ENCODE results near the gene NPSR1.

NPSR1 gene

GRCh38 chr7:34677491-34677890 is 19.5 kb downstream of the NPSR1 start:
- TF ChIP-seq, protein P1, sequence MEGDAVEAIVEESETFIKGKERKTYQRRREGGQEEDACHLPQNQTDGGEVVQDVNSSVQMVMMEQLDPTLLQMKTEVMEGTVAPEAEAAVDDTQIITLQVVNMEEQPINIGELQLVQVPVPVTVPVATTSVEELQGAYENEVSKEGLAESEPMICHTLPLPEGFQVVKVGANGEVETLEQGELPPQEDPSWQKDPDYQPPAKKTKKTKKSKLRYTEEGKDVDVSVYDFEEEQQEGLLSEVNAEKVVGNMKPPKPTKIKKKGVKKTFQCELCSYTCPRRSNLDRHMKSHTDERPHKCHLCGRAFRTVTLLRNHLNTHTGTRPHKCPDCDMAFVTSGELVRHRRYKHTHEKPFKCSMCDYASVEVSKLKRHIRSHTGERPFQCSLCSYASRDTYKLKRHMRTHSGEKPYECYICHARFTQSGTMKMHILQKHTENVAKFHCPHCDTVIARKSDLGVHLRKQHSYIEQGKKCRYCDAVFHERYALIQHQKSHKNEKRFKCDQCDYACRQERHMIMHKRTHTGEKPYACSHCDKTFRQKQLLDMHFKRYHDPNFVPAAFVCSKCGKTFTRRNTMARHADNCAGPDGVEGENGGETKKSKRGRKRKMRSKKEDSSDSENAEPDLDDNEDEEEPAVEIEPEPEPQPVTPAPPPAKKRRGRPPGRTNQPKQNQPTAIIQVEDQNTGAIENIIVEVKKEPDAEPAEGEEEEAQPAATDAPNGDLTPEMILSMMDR (IDR thresholded peaks at IDR 0.05; ENCODE audit: low read depth, low read length, missing control alignments) = no peak
- H3K4me3 ChIP-seq (ENCODE audit: low read depth, low read length) = no peak overlapping the region
- DNase-seq = no peak
- no peak overlapping the region for H3K27ac ChIP-seq
- in situ Hi-C loops (cut with HindIII; ENCODE audit: low pct_ligation_motif_present, low sequenced_read_pairs) = no loop called here
- H3K36me3 ChIP-seq (replicated peaks) = no peaks in the 10 kb centered on the region
- H3K27me3 ChIP-seq (replicated peaks) = no peaks in the 10 kb centered on the region

DNA sequence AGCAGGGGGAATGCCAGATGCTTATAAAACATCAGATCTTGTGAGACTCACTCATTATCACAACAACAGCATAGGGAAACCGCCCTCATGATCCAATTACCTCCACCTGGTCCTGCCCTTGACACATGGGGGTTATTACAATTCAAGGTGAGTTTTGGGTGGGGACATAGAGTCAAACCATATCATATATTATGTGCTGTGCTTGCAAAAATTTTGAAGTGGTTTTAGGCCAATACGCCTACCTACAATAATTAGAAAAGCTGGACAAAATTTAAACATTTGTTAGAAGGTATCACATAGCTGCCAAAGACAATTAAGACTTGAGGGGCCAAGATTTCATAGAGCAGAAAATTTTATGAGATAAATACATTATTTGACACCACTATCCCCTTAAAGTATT is 29.5 kb downstream of the NPSR1 start:
- TF ChIP-seq, protein P1 (IDR thresholded peaks at IDR 0.05; ENCODE audit: low read depth, low read length, missing control alignments) = no peak
- Histone ChIP-seq H3K27me3 (replicated peaks) (no peaks in the 10 kb centered on the region), H3K36me3 (replicated peaks) (no peaks in the 10 kb centered on the region), H3K27ac (no peak overlapping the region), H3K4me3 (ENCODE audit: low read depth, low read length) (no peak overlapping the region)
- in situ Hi-C loops (cut with HindIII; ENCODE audit: low pct_ligation_motif_present, low sequenced_read_pairs) = no loop called here
- no peak for DNase-seq

DNA sequence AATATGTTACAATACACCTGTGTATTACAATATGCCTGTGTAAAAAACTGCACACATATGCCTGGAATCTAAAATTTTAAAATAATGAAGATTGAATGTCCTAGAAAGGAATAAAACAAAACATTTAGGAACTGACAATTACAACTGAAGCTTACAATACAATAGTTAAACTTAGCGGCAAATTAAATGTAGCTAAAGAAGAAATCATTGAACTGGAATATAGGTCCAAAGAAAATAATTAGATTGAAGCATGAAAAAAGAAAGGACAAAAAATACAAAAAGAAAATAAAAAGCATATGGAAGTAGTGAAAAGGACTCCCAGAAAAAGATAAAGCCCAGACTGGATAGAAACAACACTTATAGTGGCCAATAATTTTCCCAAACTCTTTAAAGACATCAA is 38.4 kb downstream of the NPSR1 start:
- in situ Hi-C loops (cut with HindIII; ENCODE audit: low pct_ligation_motif_present, low sequenced_read_pairs) = no loop called here

DNA sequence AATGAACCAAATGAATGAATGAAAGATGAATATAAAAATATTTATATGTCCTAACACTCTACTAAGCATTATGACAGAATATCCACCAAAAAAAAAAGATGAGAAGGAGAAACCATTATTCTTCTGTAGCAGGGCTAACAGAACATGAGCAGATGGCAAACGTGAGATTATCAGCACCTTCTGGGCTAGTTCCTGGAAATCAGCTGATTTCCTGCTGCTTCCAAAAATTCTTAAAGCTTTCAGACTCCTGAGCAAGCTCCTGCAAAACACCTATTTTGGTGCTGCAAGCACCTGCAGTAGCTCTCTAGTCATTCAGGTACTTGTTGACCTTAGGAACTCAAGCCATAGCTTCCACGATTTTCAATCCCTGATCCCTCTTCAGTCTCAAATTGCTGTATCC is 51.8 kb downstream of the NPSR1 start:
- no peak for DNase-seq
- H3K27ac ChIP-seq = no peak overlapping the region
- no peaks in the 10 kb centered on the region for H3K27me3 ChIP-seq (replicated peaks)
- TF ChIP-seq, protein P1 (IDR thresholded peaks at IDR 0.05; ENCODE audit: low read depth, low read length, missing control alignments) = no peak
- H3K4me3 ChIP-seq (ENCODE audit: low read depth, low read length) = no peak overlapping the region
- in situ Hi-C loops (cut with HindIII; ENCODE audit: low pct_ligation_motif_present, low sequenced_read_pairs) = no loop called here
- no peaks in the 10 kb centered on the region for H3K36me3 ChIP-seq (replicated peaks)

More for the DNA sequence above, 38.4 kb downstream of the NPSR1 start:
- Histone ChIP-seq H3K4me3 (ENCODE audit: low read depth, low read length) (no peak overlapping the region), H3K27ac (no peak overlapping the region), H3K27me3 (replicated peaks) (no peaks in the 10 kb centered on the region), H3K36me3 (replicated peaks) (no peaks in the 10 kb centered on the region)
- no peak for DNase-seq
- TF ChIP-seq, protein P1 (IDR thresholded peaks at IDR 0.05; ENCODE audit: low read depth, low read length, missing control alignments) = no peak

DNA sequence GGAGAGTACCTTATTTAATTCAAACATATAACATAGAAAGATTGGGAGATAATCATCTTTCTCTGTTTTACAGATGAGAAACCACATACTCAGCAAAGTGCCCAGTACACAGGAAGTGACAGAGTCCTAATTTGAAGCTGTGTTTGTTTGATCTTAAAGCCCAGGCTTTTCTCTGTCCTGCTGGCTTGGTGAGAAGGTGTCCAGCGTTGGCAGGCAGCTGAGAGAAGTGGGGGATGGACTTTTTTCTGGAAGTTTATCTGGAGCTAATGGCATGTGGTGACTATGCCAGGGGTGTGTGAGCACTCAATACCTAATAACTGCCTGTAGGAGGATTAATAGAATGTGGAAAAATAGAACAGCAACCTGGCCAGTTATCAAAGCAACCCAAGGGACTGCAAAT is 60.8 kb downstream of the NPSR1 start:
- no peak for DNase-seq
- Histone ChIP-seq H3K36me3 (replicated peaks) (no peaks in the 10 kb centered on the region), H3K4me3 (ENCODE audit: low read depth, low read length) (no peak overlapping the region), H3K27me3 (replicated peaks) (no peaks in the 10 kb centered on the region), H3K27ac (no peak overlapping the region)
- TF ChIP-seq, protein P1 (IDR thresholded peaks at IDR 0.05; ENCODE audit: low read depth, low read length, missing control alignments) = no peak
- in situ Hi-C loops (cut with HindIII; ENCODE audit: low pct_ligation_motif_present, low sequenced_read_pairs) = no loop called here

GRCh38 chr7:34719636-34720035 is 61.6 kb downstream of the NPSR1 start:
- H3K27me3 ChIP-seq (replicated peaks) = no peaks in the 10 kb centered on the region
- no peak for DNase-seq
- no peaks in the 10 kb centered on the region for H3K36me3 ChIP-seq (replicated peaks)
- TF ChIP-seq, protein P1 (IDR thresholded peaks at IDR 0.05; ENCODE audit: low read depth, low read length, missing control alignments) = no peak
- H3K27ac ChIP-seq = no peak overlapping the region
- no peak overlapping the region for H3K4me3 ChIP-seq (ENCODE audit: low read depth, low read length)
- in situ Hi-C loops (cut with HindIII; ENCODE audit: low pct_ligation_motif_present, low sequenced_read_pairs) = no loop called here

Data from brain microvascular endothelial cell (primary cell).